Fibroblast of the aortic adventitia (primary cell): ENCODE data around the gene CCDC188. TPM values are rescaled to one million over a fixed set of nuclear protein-coding genes. Genes with fewer than 3 reads are reported as not detected.

Experiments
- DNase-seq: peaks from one replicate; pipeline ENCODE4 v3.0.0-alpha.2; 2010; ENCODE audit warnings: low read depth
- H3K4me3 ChIP-seq: 2 replicates; pipeline ENCODE4 v1.5.1; 2011; ENCODE audit warnings: low read depth, mild to moderate bottlenecking, control low read depth, low read length, moderate library complexity
- total RNA-seq: library from RNA; depleted of rRNA; stranded (reverse); fragments of >200 nt; gene quantifications from 2 replicates; pipeline ENCODE4 v1.2.3, GENCODE V29; 2012; ENCODE audit warnings: low replicate concordance
- TF ChIP-seq, protein P1 (sequence below): IDR thresholded peaks from 2 replicates; pipeline ENCODE4 v1.5.1; 2011; ENCODE audit warnings: mild to moderate bottlenecking, low read length, control low read depth, inconsistent platforms; ENCODE audit not compliant: insufficient read depth

CCDC188 gene
- total RNA-seq, 1 donor, result 0.45 TPM

DNA sequence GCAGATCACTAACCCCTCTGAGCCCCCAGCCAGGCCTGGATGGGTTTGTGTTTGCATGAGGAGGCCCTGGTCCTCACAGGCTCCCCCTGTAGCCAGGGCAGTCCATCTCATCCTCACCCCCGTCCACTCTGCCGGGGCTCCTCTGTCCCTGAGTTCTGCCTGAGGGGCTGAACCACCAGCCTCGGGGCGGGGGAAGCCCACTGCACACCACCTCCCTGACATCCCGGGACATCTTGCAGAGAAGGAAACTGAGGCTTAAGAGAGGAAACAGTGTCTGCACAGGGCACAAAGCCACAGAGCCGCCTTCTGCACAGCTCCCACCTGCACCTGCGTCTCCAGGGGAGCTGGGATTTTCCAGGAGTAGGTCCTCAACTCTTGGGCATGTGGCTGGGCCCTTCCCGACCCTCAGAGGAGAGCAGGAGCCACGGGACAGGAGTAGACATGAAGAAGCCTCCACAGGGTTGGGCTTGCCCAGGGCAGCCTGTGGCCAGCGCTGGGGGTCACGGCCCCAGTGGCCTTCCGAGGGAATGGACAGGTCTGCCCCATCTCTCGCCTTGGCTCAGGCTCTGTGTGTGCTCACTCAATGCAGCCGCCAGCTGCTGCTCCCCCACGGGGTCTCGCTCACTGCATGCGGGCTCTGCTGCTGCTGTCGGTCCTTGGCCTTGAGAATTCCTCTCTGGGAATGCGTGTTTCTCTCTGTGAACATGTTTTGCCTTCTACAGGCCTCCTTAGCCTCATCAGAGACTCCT lies 45.4 kb upstream of the CCDC188 start:
- H3K4me3 ChIP-seq, result no peak overlapping the region
- DNase-seq, result no peak
- TF ChIP-seq, protein P1, sequence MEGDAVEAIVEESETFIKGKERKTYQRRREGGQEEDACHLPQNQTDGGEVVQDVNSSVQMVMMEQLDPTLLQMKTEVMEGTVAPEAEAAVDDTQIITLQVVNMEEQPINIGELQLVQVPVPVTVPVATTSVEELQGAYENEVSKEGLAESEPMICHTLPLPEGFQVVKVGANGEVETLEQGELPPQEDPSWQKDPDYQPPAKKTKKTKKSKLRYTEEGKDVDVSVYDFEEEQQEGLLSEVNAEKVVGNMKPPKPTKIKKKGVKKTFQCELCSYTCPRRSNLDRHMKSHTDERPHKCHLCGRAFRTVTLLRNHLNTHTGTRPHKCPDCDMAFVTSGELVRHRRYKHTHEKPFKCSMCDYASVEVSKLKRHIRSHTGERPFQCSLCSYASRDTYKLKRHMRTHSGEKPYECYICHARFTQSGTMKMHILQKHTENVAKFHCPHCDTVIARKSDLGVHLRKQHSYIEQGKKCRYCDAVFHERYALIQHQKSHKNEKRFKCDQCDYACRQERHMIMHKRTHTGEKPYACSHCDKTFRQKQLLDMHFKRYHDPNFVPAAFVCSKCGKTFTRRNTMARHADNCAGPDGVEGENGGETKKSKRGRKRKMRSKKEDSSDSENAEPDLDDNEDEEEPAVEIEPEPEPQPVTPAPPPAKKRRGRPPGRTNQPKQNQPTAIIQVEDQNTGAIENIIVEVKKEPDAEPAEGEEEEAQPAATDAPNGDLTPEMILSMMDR, result no peak

DNA sequence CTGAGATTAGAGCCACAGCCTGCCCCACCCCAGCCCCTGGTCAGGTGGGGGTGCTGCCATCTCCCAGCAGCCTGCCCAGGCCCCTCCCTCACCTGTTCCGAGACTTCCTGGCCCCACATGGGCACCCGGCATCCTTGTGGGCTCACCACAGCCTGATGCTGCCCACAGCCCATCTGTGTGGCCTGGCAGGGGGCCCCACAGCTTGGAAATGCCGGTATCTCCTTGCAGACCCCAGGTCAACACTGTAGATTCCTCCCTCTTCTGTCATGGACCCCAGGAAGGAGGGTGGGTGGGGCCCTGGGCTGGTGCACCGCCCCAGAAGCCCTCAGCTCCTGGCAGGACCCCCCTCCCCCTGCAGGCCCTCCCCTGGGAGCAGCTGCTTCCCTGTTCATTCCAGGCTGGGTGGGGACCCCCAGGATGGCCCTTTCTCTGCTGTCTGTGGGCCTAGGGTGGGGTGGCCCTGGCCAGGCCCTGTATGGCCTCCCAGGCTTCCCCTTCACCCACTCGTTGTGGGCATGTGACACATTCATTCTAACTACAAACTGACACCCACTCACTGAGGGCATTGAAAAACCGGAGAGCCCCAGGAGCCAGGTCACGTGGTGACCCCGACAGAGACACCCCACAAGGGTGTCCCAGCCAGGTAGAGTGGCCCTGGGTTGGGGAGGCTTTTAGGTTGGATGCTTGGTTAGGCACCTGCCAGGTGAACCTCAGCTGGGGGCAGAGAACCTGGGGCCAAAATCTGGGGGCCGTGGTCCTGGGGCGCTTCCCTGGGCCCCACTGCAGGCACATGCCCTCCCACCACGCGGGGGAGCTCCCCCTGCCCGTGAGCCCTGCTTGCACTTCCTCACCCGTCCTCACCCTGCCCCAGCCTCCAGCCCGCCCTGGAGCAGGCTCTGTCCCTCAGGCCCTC lies 44.1 kb upstream of the CCDC188 start:
- no peak for DNase-seq
- TF ChIP-seq, protein P1, result no peak
- no peak overlapping the region for H3K4me3 ChIP-seq

DNA sequence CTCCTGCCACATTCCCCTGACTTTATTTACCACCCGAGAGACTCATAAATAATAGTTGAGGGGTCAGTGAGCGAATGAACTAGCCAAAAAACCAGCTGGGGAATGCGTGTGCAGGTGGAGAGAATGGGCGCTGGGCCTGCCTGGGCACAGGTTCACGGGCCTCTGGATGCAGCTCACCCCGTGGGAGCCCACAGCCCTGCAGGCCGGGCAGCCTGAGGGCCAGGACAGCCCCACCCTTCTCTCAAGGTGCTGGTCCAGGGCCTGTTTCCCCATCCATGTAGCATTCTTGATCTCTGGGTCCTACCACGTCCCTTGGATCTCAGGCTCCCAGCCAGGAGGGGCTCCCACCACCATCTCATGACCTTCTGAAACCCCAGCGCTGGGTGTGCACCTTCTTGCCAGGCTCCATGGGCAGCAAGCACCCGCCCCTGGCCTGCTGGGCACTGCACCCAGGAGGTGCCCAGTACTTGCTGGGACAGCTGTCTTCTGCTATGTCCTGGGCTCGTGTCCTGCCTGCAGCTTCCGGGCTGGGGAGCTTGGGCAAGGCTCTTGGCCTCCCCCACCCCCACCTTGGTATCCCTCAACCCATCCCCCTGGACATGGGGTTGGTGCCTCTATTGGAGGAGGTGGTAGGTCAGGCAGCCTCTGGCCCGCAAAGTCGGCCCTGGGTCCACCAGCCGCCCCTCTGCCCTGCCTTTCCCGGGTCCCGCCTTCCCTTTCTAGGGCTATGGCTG lies 43.1 kb upstream of the CCDC188 start:
- DNase-seq, result no peak
- no peak overlapping the region for H3K4me3 ChIP-seq
- TF ChIP-seq, protein P1, result no peak

DNA sequence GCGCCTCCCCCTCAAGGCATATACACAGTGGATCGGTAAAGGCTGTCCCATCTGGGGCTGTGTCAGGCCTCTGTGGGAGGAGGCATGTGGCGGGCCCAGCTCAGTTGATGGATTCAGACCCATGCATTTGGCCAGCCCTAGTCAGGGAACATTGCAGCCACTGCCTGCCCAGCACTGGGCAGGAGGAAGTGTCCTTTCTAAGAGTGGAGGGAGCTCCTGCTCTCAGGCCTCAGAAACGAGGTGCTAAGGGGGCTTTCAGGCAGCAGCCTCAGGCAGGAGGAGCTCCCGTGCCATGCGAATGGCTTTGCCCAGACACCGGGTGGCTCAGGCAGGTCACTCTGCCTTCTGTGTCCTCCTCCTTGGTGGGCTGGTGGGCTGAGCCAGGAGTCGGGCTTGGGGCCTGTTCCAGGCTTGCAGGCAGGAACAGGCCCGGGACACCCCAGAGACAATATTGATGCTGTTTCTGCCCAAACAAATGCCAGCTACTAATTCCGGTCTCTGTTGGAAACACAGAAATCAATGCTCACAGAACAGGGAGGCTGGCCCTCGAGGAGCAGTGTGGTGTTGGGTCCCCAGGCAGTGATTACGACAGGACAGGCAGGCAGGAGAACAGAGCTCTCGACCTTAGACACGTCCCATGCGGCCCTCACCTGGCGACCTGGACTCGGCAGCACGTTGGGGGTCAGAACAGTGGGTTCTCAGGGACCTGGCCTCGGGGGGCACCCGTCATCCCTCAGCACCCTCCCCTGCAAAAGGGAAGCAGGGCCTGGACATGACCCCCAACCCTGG lies 42.3 kb upstream of the CCDC188 start:
- no peak for DNase-seq
- TF ChIP-seq, protein P1, result no peak
- H3K4me3 ChIP-seq, result no peak overlapping the region

DNA sequence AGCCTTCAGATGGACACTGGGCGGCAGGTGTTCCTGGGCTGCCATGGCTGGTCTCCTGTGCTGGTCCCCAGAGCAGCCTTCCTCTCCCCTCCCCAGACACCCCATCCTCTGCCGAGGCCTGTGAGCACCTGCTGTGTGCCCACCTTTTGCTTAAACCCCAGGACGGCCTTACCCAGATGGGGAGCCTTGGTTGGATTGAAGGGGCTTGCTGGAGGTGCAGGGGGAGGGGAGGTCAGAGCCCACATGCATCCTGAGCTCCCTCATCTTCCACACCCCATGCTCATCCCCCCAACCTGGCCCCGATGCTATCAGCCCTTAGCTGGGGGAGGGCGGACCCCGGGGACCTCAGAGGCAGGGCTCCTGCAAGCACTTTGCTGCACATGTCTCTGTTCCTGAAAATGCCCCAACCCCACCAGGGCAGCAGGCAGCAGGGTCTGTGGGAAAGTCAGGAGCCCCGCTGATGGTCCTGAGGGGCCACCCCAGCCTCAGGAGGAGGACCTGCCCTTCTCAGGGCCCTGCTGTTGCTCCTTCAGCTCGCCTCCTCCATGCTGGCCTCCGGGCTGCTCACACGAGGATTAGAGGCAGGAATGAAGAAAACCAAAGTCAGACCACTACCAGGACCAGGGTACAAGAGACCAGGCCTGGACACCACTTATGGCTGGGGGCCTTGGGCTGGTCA lies 41.6 kb upstream of the CCDC188 start:
- TF ChIP-seq, protein P1, result no peak
- no peak for DNase-seq
- H3K4me3 ChIP-seq, result no peak overlapping the region

DNA sequence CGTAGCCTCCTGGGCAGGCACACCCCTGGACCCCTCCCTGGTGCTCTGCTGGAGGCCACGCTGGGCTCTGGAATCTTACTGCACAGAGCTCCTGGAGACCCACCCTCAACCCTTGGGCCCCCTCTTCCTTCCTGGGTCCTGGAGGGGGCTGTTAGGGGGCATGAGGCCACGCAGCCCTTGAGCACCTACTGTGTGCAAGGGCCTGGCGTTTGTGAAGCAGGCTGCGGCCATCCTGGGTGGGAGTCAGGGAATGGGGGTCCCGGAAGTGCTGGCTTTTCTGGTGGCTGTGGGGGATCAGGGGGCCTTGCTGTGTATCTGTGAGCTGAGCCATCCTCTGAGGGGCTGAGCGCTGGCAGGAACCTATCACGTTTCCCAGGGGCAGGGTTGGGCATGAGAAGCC lies 40.9 kb upstream of the CCDC188 start:
- DNase-seq, result no peak
- TF ChIP-seq, protein P1, result no peak
- no peak overlapping the region for H3K4me3 ChIP-seq
